Stomach (tissue), 4 donors: ENCODE results near the gene DDX6.
"Not testable (repeated sequence)": the region's sequence is repeated elsewhere in the genome, so short reads cannot be mapped to it uniquely, and the experiment has no call there.

Source experiments
- CTCF ChIP-seq, 7 experiments: fragments of 450-650 bp in 4 of 7; fragments of 200-600 bp in 3 of 7; sonication (generic) in 3 of 7; IDR thresholded peaks; one replicate each; pipeline ENCODE4 v1.5.1; 2016 to 2019; ENCODE audit warnings: antibody characterized with exemption in 7 of 7, control low read depth in 2 of 7, mild to moderate bottlenecking in 1 of 7
- POLR2A ChIP-seq, 4 donors: fragments of 450-650 bp; IDR thresholded peaks; one replicate each; pipeline ENCODE4 v1.6.1; 2016; ENCODE audit warnings: antibody characterized with exemption in 4 of 4, control low read depth in 2 of 4, mild to moderate bottlenecking in 1 of 4, moderate library complexity in 1 of 4

GRCh38 chr11:118717221-118717620 lies 73.7 kb downstream of the DDX6 start:
- not testable (repeated sequence) for TF ChIP-seq POLR2A, CTCF (IDR thresholded peaks at IDR 0.05)
